AG09319 (cell line): ENCODE data around the gene CALHM4.

Source experiments
- DNase-seq: peaks from one replicate; pipeline ENCODE4 v3.0.0-alpha.2; 2010; ENCODE audit warnings: low read depth; ENCODE audit errors: extremely low read depth
- TF ChIP-seq, protein P1 (sequence below): IDR thresholded peaks from 2 replicates; pipeline ENCODE4 v1.5.1; 2011; ENCODE audit warnings: low read depth, mild to moderate bottlenecking, inconsistent platforms, low read length, moderate library complexity

CALHM4 gene

GRCh38 chr6:116575227-116575626 is 21.7 kb downstream of the CALHM4 start:
- DNase-seq: no peak
- TF ChIP-seq, protein P1, sequence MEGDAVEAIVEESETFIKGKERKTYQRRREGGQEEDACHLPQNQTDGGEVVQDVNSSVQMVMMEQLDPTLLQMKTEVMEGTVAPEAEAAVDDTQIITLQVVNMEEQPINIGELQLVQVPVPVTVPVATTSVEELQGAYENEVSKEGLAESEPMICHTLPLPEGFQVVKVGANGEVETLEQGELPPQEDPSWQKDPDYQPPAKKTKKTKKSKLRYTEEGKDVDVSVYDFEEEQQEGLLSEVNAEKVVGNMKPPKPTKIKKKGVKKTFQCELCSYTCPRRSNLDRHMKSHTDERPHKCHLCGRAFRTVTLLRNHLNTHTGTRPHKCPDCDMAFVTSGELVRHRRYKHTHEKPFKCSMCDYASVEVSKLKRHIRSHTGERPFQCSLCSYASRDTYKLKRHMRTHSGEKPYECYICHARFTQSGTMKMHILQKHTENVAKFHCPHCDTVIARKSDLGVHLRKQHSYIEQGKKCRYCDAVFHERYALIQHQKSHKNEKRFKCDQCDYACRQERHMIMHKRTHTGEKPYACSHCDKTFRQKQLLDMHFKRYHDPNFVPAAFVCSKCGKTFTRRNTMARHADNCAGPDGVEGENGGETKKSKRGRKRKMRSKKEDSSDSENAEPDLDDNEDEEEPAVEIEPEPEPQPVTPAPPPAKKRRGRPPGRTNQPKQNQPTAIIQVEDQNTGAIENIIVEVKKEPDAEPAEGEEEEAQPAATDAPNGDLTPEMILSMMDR: no peak

DNA sequence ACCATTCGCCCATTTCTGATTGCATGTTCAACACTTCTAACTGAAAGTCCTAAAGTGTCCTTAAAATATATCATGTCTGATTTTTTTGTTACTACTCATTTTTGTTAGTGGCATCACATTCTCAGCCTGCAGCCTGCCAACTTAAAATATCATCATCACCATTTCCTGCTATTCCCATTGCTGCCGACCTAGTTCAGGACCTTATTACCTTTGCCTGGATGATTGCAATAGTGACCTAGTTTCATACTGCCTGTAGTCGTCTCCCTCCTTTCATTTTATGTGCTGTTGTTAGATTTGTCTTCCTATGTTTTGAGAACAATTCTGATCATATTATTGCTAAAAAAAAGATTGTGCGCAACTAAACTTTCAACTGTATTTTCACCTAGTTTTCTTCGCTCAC is 23.9 kb downstream of the CALHM4 start:
- TF ChIP-seq, protein P1: no peak
- no peak for DNase-seq

GRCh38 chr6:116578335-116578734 is 24.8 kb downstream of the CALHM4 start:
- TF ChIP-seq, protein P1: no peak

DNA sequence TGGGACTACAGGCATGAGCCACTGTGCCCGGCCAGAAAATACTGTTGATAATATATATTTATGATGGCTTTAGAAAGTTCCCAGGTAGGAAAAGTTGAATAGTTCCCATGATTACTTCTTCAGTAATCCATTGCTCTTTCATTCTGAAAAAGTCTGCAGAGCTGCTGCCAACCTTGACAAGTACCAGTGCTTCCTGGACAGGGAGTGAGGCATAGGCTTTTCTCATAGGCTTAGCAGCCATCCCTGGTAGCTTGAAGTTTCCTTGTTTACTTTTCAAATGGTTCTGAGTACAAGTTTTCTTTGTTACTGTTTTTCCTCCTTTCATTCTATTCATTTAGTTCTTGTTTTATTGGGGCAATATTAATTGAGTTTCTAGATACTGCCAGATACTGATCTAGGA is 25.6 kb downstream of the CALHM4 start:
- no peak for DNase-seq
- TF ChIP-seq, protein P1: no peak

More at GRCh38 chr6:116578335-116578734, 24.8 kb downstream of the CALHM4 start:
- no peak for DNase-seq

DNA sequence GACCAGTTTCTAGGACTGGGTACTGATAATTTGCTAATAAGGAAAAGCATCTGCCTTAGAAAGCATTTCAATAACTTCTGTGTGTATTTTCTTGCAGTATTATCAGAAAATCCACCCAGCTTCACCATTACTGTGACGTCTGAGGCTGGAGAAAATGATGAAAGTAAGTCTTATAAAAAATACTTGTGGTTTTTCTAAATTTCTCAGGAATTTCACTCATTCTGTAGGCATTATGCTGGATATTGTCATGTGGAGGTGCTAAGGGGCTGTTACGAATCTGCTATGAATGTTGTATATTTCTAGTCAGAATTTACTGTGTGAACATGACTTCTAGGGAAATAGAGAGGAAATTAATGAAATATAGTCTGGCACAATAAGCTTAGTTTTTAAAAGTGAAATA is 26.6 kb downstream of the CALHM4 start:
- TF ChIP-seq, protein P1: no peak
- no peak for DNase-seq

- DNase-seq: no peak
- TF ChIP-seq, protein P1: no peak
These were observed 32.7 kb downstream of the CALHM4 start for GRCh38 chr6:116586276-116586675.

GRCh38 chr6:116586738-116587137 is 33.2 kb downstream of the CALHM4 start:
- TF ChIP-seq, protein P1: no peak
- no peak for DNase-seq
